HCT116 (cell line): ENCODE results near the gene CCDC92B. TPM values are rescaled to one million over a fixed set of nuclear protein-coding genes. Genes with fewer than 3 reads are reported as not detected.

Experiments used
- ATAC-seq: fragments of 200-7000 bp; cut with Tn5 transposase; 2 replicates; pipeline ENCODE4 v1.9.1; 2020; ENCODE audit warnings: mild to moderate bottlenecking, moderate library complexity
- BruUV-seq: library from RNA; stranded (reverse); fragments of 400-500 nt; replicated peaks from 2 replicates; lab custom pipeline; 2021; lab: Mats Ljungman, UMichigan
- CTCF ChIA-PET: fragments of 300-600 bp; sonication (Branson Sonifier 250); formaldehyde crosslinking; loops from one replicate; lab custom pipeline; 2021; ENCODE audit warnings: antibody characterized with exemption; lab: Charles Lee
- POLR2A ChIA-PET: fragments of 300-600, 350-600 bp; sonication (Branson Sonifier 250); formaldehyde crosslinking; loops from one replicate; lab custom pipeline; 2021; ENCODE audit warnings: antibody characterized with exemption; lab: Charles Lee
- RAD21 ChIA-PET, 2 experiments: fragments of 300-600 bp; sonication (Branson Sonifier 250); formaldehyde crosslinking; loops; one replicate each; lab custom pipeline; 2023; ENCODE audit warnings: low total read pairs in 2 of 2; ENCODE audit not compliant: uncharacterized antibody in 2 of 2, unreplicated experiment in 2 of 2, low non-redundant PET in 1 of 2; lab: Charles Lee
- DNase-seq: peaks from one replicate; pipeline ENCODE4 v3.0.0-alpha.2; 2010; ENCODE audit warnings: low read depth, low spot score
- H2AFZ ChIP-seq: fragments of 200-600 bp; shearing (Covaris generic), sonication (generic); 2 replicates; pipeline ENCODE4 v1.6.1; 2017; ENCODE audit warnings: low read depth, mixed run types, mixed read lengths, antibody characterized with exemption, low read length; ENCODE audit not compliant: poor library complexity, severe bottlenecking
- H3K27ac ChIP-seq: 2 replicates; pipeline ENCODE4 v1.5.1; 2012; ENCODE audit warnings: low read depth, low read length
- H3K27me3 ChIP-seq: fragments of 200-600 bp; sonication (generic); 2 replicates; pipeline ENCODE4 v1.6.1; 2016; ENCODE audit warnings: mixed run types, low read length, mixed read lengths; ENCODE audit not compliant: insufficient read depth
- H3K36me3 ChIP-seq, 2 experiments: fragments of 200-500 bp in 1 of 2; fragments of 200-600 bp in 1 of 2; sonication (Bioruptor generic) in 1 of 2; sonication (generic) in 1 of 2; 2 replicates each; pipeline versions ENCODE4 v1.5.1 to v1.6.1; 2014 to 2016; ENCODE audit warnings: low read length in 2 of 2, inconsistent platforms in 1 of 2, mixed read lengths in 1 of 2, mixed run types in 1 of 2; ENCODE audit not compliant: insufficient read depth in 2 of 2, control insufficient read depth in 1 of 2
- H3K4me1 ChIP-seq, 2 experiments: fragments of 200-600 bp in 1 of 2; sonication (generic) in 1 of 2; 2 replicates each; pipeline versions ENCODE4 v1.5.1 to v1.6.1; 2012 to 2017; ENCODE audit warnings: low read length in 2 of 2, inconsistent platforms in 1 of 2, mild to moderate bottlenecking in 1 of 2, mixed read lengths in 1 of 2, mixed run types in 1 of 2, moderate library complexity in 1 of 2; ENCODE audit not compliant: insufficient read depth in 2 of 2, control insufficient read depth in 1 of 2
- H3K4me2 ChIP-seq: fragments of 200-600 bp; sonication (generic); 2 replicates; pipeline ENCODE4 v1.6.1; 2017; ENCODE audit warnings: mixed run types, low read length, mixed read lengths
- H3K4me3 ChIP-seq, 2 experiments: fragments of 200-600 bp in 1 of 2; sonication (generic) in 1 of 2; replicated peaks in 1 of 2; 2 replicates each; pipeline ENCODE4 v1.5.1; 2011 to 2016; ENCODE audit warnings: low read length in 2 of 2, control low read depth in 1 of 2, low read depth in 1 of 2, mild to moderate bottlenecking in 1 of 2, mixed read lengths in 1 of 2, mixed run types in 1 of 2
- H3K79me2 ChIP-seq: fragments of 200-600 bp; sonication (generic); 2 replicates; pipeline ENCODE4 v1.6.1; 2017; ENCODE audit warnings: mild to moderate bottlenecking, mixed run types, low read length, moderate library complexity, mixed read lengths; ENCODE audit not compliant: insufficient read depth
- H3K9ac ChIP-seq: fragments of 200-600 bp; sonication (generic); 2 replicates; pipeline ENCODE4 v1.6.1; 2016; ENCODE audit warnings: low read length, mixed read lengths
- H3K9me2 ChIP-seq: fragments of 200-600 bp; sonication (generic), shearing (Covaris generic); 2 replicates; pipeline ENCODE4 v1.6.1; 2017; ENCODE audit warnings: mixed run types, mild to moderate bottlenecking, moderate library complexity; ENCODE audit not compliant: insufficient read depth
- H3K9me3 ChIP-seq, 2 experiments: fragments of 200-500 bp in 1 of 2; fragments of 200-600 bp in 1 of 2; sonication (Bioruptor generic) in 1 of 2; sonication (generic) in 1 of 2; 2 replicates each; pipeline ENCODE4 v1.6.1; 2014 to 2017; ENCODE audit warnings: low read length in 2 of 2, mixed read lengths in 2 of 2, inconsistent platforms in 1 of 2, low read depth in 1 of 2, mild to moderate bottlenecking in 1 of 2, mixed run types in 1 of 2, moderate library complexity in 1 of 2; ENCODE audit not compliant: control insufficient read depth in 1 of 2, insufficient read depth in 1 of 2
- H4K20me1 ChIP-seq: fragments of 200-600 bp; sonication (generic), shearing (Covaris generic); 2 replicates; pipeline ENCODE4 v1.6.1; 2017; ENCODE audit warnings: mixed run types, mild to moderate bottlenecking, moderate library complexity; ENCODE audit not compliant: insufficient read depth
- CEBPB ChIP-seq: IDR thresholded peaks from 2 replicates; pipeline ENCODE4 v1.6.1; 2012; ENCODE audit warnings: low read depth
- ELF1 ChIP-seq: IDR thresholded peaks from 2 replicates; pipeline ENCODE4 v1.6.1; 2012; ENCODE audit warnings: low read depth, borderline replicate concordance
- EZH2 ChIP-seq: fragments of 200-600 bp; sonication (generic); IDR thresholded peaks from 2 replicates; pipeline ENCODE4 v1.6.1; 2017; ENCODE audit warnings: antibody characterized with exemption, mixed run types
- EZH2phosphoT487 ChIP-seq: fragments of 200-600 bp; IDR thresholded peaks from 2 replicates; pipeline ENCODE4 v1.6.1; 2018; ENCODE audit warnings: antibody characterized with exemption, borderline replicate concordance
- POLR2A ChIP-seq: IDR thresholded peaks from 2 replicates; pipeline ENCODE4 v1.7.0; 2011; ENCODE audit warnings: borderline replicate concordance; ENCODE audit not compliant: insufficient read depth, insufficient read length; ENCODE audit errors: extremely low read depth
- SIN3A ChIP-seq: IDR thresholded peaks from 2 replicates; pipeline ENCODE4 v1.6.1; 2012; ENCODE audit warnings: low read depth
- SP1 ChIP-seq: IDR thresholded peaks from 2 replicates; pipeline ENCODE4 v1.6.1; 2012; ENCODE audit warnings: low read depth
- SRF ChIP-seq: IDR thresholded peaks from 2 replicates; pipeline ENCODE4 v1.6.1; 2012; ENCODE audit warnings: low read depth
- TCF7L2 ChIP-seq: IDR thresholded peaks from 2 replicates; pipeline ENCODE4 v1.7.0; 2011; ENCODE audit warnings: borderline replicate concordance, inconsistent platforms; ENCODE audit not compliant: insufficient read depth, insufficient read length; ENCODE audit errors: extremely low read depth
- YY1 ChIP-seq: IDR thresholded peaks from 2 replicates; pipeline ENCODE4 v1.6.1; 2011; ENCODE audit warnings: low read length, low read depth, moderate library complexity, mild to moderate bottlenecking; ENCODE audit not compliant: insufficient replicate concordance; ENCODE audit errors: extremely low read depth
- ZNF274 ChIP-seq: fragments of 200-500 bp; sonication (Bioruptor generic); IDR thresholded peaks from 2 replicates; pipeline ENCODE4 v1.6.1; 2014; ENCODE audit warnings: mild to moderate bottlenecking, low read depth, low read length, inconsistent platforms
- intact Hi-C: fragments of 100-400 bp; cut with micrococcal nuclease; formaldehyde crosslinking; loops from 2 replicates; pipeline ENCODE4 v1.10.0; 2022
- total RNA-seq: library from RNA; stranded (reverse); gene quantifications from one replicate; pipeline ENCODE4 v1.2.1, GENCODE V29; 2021; ENCODE audit not compliant: unreplicated experiment
- TF ChIP-seq, protein P1 (sequence below): IDR thresholded peaks from 2 replicates; pipeline ENCODE4 v1.6.1; 2012
- TF ChIP-seq, protein P2 (sequence below): IDR thresholded peaks from 2 replicates; pipeline ENCODE4 v1.6.1; 2011; ENCODE audit warnings: mild to moderate bottlenecking, low read length, moderate library complexity; ENCODE audit not compliant: insufficient replicate concordance; ENCODE audit errors: extremely low read depth
- TF ChIP-seq, protein P3 (sequence below): IDR thresholded peaks from 2 replicates; pipeline ENCODE4 v1.6.1; 2012

CCDC92B gene
- total RNA-seq, 1 experiment from 2014 or later = 0.17 TPM

DNA sequence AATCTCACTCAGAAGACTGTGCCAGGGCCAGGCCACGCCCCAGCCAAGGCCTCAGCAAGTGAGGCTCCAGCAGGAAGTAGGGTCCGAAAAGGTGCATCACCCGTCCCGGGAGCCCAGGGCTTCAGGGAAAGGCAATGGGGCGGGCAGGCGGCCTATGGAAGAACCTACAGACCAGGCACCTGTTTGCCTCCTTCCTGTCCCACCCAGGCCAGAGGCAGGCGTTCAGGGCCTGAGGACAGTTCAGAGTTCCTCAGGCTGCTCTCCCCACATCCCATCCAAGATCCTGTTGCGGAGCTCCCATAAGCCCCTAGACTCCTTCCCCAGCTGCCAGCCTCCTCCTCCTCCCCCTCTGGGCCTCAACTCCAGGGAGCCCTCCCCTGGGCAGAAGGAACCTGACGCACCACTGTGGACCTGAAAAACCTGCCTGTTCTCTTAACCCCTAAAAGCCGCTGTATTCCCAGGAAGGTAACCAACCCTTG lies 40.2 kb downstream of the CCDC92B start:
- BruUV-seq = no TSS peak
- H3K27me3 ChIP-seq = no peaks in the 10 kb centered on the region
- peak overlapping the region; percentile 94 to 100 for H3K4me3 ChIP-seq
- ChIA-PET CTCF (interaction anchor here (1.5 kb wide), 1 partner anchor 15 kb away, joined by 4 read pairs; no protein-coding TSS in a partner anchor), POLR2A (no interaction called here), RAD21 (no interaction called here)
- peak overlapping the region; percentile 62 for H3K27ac ChIP-seq
- intact Hi-C loops = no loop called here
- ATAC-seq (no peak; the same call in 1 of the 2 replicates), DNase-seq (no peak)
- H2AFZ ChIP-seq = no peak overlapping the region
- no peaks in the 10 kb centered on the region for H3K9me2 ChIP-seq
- peaks cover 26 to 45% of the 10 kb centered on the region in 2 experiments for H3K4me1 ChIP-seq
- no peaks in the 10 kb centered on the region for H3K9me3 ChIP-seq
- peak overlapping the region; percentile 94 for H3K9ac ChIP-seq
- H3K79me2 ChIP-seq = peaks cover 76% of the 10 kb centered on the region
- peak overlapping the region; percentile 100 for H3K4me2 ChIP-seq
- TF ChIP-seq SRF (no peak), ELF1 (no peak)
- peaks cover 2 to 15% of the 10 kb centered on the region in 2 experiments; a peak in 2 of 4 replicates for H3K36me3 ChIP-seq
- H4K20me1 ChIP-seq = peaks cover 17% of the 10 kb centered on the region; the same call in 1 of the 2 replicates

DNA sequence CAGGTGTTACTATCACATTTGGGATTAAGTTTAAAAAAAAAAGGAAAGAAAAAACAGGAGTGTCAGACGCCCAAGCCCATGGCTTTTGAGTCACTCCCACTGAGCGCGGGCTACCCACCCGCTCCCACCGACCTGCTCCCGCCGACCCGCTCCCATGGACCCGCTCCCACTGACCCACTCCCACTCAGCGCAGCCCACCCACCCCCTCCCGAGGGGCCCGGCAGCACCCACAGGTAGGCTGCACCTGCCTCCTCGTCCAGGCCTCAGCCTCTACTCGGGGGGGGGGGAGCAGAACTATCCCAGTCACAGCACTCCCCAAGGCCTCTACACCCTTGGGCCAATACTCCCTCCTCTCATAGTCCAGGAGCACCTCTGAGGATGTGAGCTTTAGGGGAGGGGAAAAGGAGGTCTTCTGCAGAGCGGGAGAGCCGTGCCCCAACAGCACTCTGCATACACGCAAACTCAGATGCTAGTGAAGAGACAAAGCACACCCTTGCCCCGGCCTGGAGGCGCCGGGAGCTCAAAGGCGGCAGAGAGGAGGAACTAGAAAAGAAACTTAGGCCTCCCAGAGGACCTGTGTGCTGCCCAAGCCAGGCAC lies 40.8 kb downstream of the CCDC92B start:
- Histone ChIP-seq H3K9ac (peak overlapping the region; percentile 94; the same call in 1 of the 2 replicates), H3K36me3 (peaks cover 2 to 19% of the 10 kb centered on the region in 2 experiments; a peak in 2 of 4 replicates), H3K27me3 (no peaks in the 10 kb centered on the region), H3K4me3 (peak overlapping the region; percentile 94 to 100; a peak in 3 of 4 replicates), H3K4me2 (peak overlapping the region; percentile 100), H3K27ac (peak overlapping the region; percentile 62), H3K9me3 (no peaks in the 10 kb centered on the region), H2AFZ (no peak overlapping the region), H4K20me1 (peaks cover 17% of the 10 kb centered on the region; the same call in 1 of the 2 replicates), H3K9me2 (no peaks in the 10 kb centered on the region), H3K79me2 (peaks cover 81% of the 10 kb centered on the region), H3K4me1 (peaks cover 26 to 45% of the 10 kb centered on the region in 2 experiments)
- no peak for DNase-seq
- no peak for ATAC-seq
- POLR2A ChIA-PET = no interaction called here
- no TSS peak for BruUV-seq
- CTCF ChIA-PET = no interaction called here
- intact Hi-C loops = no loop called here
- RAD21 ChIA-PET = no interaction called here
- TF ChIP-seq, protein P1, sequence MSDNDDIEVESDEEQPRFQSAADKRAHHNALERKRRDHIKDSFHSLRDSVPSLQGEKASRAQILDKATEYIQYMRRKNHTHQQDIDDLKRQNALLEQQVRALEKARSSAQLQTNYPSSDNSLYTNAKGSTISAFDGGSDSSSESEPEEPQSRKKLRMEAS = no peak
- TF ChIP-seq EZH2 (no peak), ZNF274 (no peak), YY1 (no peak), SIN3A (no peak), TCF7L2 (no peak), POLR2A (no peak), EZH2phosphoT487 (no peak), SP1 (no peak), CEBPB (no peak), ELF1 (no peak)
- TF ChIP-seq, protein P2, sequence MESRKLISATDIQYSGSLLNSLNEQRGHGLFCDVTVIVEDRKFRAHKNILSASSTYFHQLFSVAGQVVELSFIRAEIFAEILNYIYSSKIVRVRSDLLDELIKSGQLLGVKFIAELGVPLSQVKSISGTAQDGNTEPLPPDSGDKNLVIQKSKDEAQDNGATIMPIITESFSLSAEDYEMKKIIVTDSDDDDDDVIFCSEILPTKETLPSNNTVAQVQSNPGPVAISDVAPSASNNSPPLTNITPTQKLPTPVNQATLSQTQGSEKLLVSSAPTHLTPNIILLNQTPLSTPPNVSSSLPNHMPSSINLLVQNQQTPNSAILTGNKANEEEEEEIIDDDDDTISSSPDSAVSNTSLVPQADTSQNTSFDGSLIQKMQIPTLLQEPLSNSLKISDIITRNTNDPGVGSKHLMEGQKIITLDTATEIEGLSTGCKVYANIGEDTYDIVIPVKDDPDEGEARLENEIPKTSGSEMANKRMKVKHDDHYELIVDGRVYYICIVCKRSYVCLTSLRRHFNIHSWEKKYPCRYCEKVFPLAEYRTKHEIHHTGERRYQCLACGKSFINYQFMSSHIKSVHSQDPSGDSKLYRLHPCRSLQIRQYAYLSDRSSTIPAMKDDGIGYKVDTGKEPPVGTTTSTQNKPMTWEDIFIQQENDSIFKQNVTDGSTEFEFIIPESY = no peak
- TF ChIP-seq, protein P3, sequence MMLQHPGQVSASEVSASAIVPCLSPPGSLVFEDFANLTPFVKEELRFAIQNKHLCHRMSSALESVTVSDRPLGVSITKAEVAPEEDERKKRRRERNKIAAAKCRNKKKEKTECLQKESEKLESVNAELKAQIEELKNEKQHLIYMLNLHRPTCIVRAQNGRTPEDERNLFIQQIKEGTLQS = no peak
